Type B pancreatic cell (in vitro differentiated cells): ENCODE data around the gene KCNK6. TPM values are rescaled to one million over a fixed set of nuclear protein-coding genes. Genes with fewer than 3 reads are reported as not detected.

ENCODE experiments used
- DNase-seq: peaks from one replicate; pipeline ENCODE4 v3.0.0; 2021; ENCODE audit warnings: mixed read lengths; ENCODE audit not compliant: unreplicated experiment; ENCODE audit errors: extremely low spot score
- H3K27ac Mint-ChIP-seq: 2 replicates; pipeline ENCODE4 v1.8.0; 2021; ENCODE audit warnings: mild to moderate bottlenecking, mixed read lengths
- H3K27me3 Mint-ChIP-seq: 2 replicates; pipeline ENCODE4 v1.8.0; 2021; ENCODE audit warnings: mixed read lengths
- H3K36me3 Mint-ChIP-seq: 2 replicates; pipeline ENCODE4 v1.8.0; 2021; ENCODE audit warnings: mixed read lengths
- H3K4me1 Mint-ChIP-seq: one replicate; pipeline ENCODE4 v1.8.0; 2021; ENCODE audit warnings: mixed read lengths; ENCODE audit not compliant: unreplicated experiment
- H3K4me3 Mint-ChIP-seq: 2 replicates; pipeline ENCODE4 v1.8.0; 2021; ENCODE audit warnings: mild to moderate bottlenecking, mixed read lengths
- H3K9me3 Mint-ChIP-seq: 2 replicates; pipeline ENCODE4 v1.8.0; 2021; ENCODE audit warnings: mixed read lengths
- CTCF ChIP-seq: fragments of 200-600 bp; sonication (generic); conservative IDR thresholded peaks from 2 replicates; pipeline ENCODE4 v1.5.0; 2021; ENCODE audit warnings: antibody characterized with exemption, mild to moderate bottlenecking
- total RNA-seq: library from RNA; stranded (reverse); gene quantifications from 2 replicates; pipeline ENCODE4 v1.2.1, GENCODE V29; 2021; ENCODE audit warnings: low replicate concordance

The KCNK6 gene
- total RNA-seq, 1 donor from 2014 or later = 5.2 TPM

GRCh38 chr19:38369584-38369983 lies 49.9 kb downstream of the KCNK6 start:
- Mint-ChIP-seq H3K27ac (no peak overlapping the region), H3K4me3 (no peak overlapping the region), H3K36me3 (no peaks in the 10 kb centered on the region)

GRCh38 chr19:38370299-38370698 lies 50.7 kb downstream of the KCNK6 start:
- H3K27ac Mint-ChIP-seq = no peak overlapping the region
- DNase-seq = no peak

More at GRCh38 chr19:38369584-38369983, 49.9 kb downstream of the KCNK6 start:
- no peak for TF ChIP-seq CTCF
- Mint-ChIP-seq H3K9me3 (no peaks in the 10 kb centered on the region), H3K27me3 (peaks cover 18% of the 10 kb centered on the region), H3K4me1 (peaks cover 4% of the 10 kb centered on the region)
- DNase-seq = no peak

GRCh38 chr19:38371081-38371480 lies 51.4 kb downstream of the KCNK6 start:
- Mint-ChIP-seq H3K27ac (no peak overlapping the region), H3K9me3 (no peaks in the 10 kb centered on the region), H3K4me1 (peaks cover 18% of the 10 kb centered on the region), H3K4me3 (no peak overlapping the region), H3K27me3 (peaks cover 18% of the 10 kb centered on the region), H3K36me3 (no peaks in the 10 kb centered on the region)
- TF ChIP-seq CTCF = no peak
- DNase-seq = no peak

More at GRCh38 chr19:38370299-38370698, 50.7 kb downstream of the KCNK6 start:
- Mint-ChIP-seq H3K9me3 (no peaks in the 10 kb centered on the region), H3K27me3 (peaks cover 18% of the 10 kb centered on the region), H3K4me1 (peaks cover 12% of the 10 kb centered on the region), H3K36me3 (no peaks in the 10 kb centered on the region), H3K4me3 (no peak overlapping the region)
- TF ChIP-seq CTCF = no peak

GRCh38 chr19:38373907-38374331 lies 54.3 kb downstream of the KCNK6 start:
- Mint-ChIP-seq H3K27me3 (peaks cover 18% of the 10 kb centered on the region), H3K36me3 (peaks cover 3% of the 10 kb centered on the region), H3K4me3 (peak overlapping the region; percentile 99), H3K4me1 (peaks cover 19% of the 10 kb centered on the region), H3K27ac (peak overlapping the region; percentile 98), H3K9me3 (no peaks in the 10 kb centered on the region)
- DNase-seq = no peak
- TF ChIP-seq CTCF = peak; percentile 1

GRCh38 chr19:38374332-38375097 lies 54.9 kb downstream of the KCNK6 start, which contains the start of gene PSMD8:
PSMD8 (plus strand) TSS chr19:38374571; CDS start chr19:38374602, 31 bp downstream.
- H3K27ac Mint-ChIP-seq = peak within 1 kb of the TSS; percentile 98
- peak; percentile 16 for TF ChIP-seq CTCF
- H3K4me1 Mint-ChIP-seq = peaks cover 19% of the 10 kb centered on the region
- peaks cover 5% of the 10 kb centered on the region for H3K36me3 Mint-ChIP-seq
- peaks cover 17% of the 10 kb centered on the region for H3K27me3 Mint-ChIP-seq
- peak within 1 kb of the TSS; percentile 99 for H3K4me3 Mint-ChIP-seq
- DNase-seq = peak; percentile 97
- H3K9me3 Mint-ChIP-seq = no peaks in the 10 kb centered on the region
